DOHH2 (cell line): ENCODE measurements around the gene DNAH2.

Source experiments
- CTCF ChIP-seq: fragments of 200-600 bp; sonication (generic); IDR thresholded peaks from one replicate; pipeline ENCODE4 v1.5.1; 2014; ENCODE audit warnings: antibody characterized with exemption, mild to moderate bottlenecking, low read depth, low read length; ENCODE audit not compliant: poor library complexity, severe bottlenecking
- EZH2phosphoT487 ChIP-seq: fragments of 200-600 bp; sonication (generic); IDR thresholded peaks from 2 replicates; pipeline ENCODE4 v1.6.1; 2017; ENCODE audit warnings: borderline replicate concordance, mild to moderate bottlenecking, antibody characterized with exemption, low read length, moderate library complexity, mixed read lengths

GRCh38 chr17:7737601-7738000 is 20.1 kb downstream of the DNAH2 start:
- no peak for TF ChIP-seq CTCF
- TF ChIP-seq EZH2phosphoT487 = no peak
